GM21423 (cell line): Measurements from ENCODE around the gene PCBP4.
A peak's percentile ranks its signal among the peaks of the same experiment; 100 is the strongest.

Experiments
- ATAC-seq: cut with Tn5 transposase; IDR thresholded peaks from one replicate; pipeline ENCODE4 v1.9.1; 2021; ENCODE audit warnings: mild to moderate bottlenecking, moderate library complexity; ENCODE audit not compliant: unreplicated experiment

Gene PCBP4

DNA sequence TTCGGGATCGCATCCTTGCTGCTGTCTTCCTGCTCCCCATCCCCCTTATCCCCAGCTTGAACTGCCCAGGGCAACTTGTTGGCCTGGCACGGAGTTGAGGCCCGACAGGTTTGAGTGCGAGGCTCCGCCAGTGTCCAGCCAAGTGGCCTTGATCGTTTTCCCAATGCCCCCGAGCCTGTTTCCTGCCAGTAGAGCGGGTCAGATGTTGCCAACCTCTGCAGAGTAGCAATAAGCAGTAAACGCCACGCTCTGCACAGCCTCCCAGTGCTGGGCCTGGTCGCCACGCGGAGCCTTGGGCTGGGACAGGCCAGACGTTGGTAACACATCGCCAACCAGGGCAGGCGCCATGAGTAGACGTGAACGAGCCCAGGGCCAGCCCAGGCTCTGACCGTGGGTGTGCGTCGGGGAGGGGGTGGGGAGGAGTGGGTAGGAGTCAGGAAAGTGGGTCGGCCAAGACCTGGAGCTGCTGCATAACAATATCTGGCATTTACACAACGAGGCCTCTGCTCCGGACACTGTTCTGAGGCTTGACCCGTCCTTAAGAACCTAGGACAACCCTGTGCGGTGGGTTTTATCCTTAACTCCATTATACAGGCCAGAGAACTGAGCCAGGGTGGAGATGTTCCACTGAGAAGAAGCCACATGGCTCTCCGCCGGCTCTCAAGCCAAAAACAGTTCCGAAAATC lies 7.2 kb upstream of the PCBP4 start:
- ATAC-seq: peak; percentile 3

- ATAC-seq: no peak
These were observed 4.1 kb upstream of the PCBP4 start for GRCh38 chr3:51971350-51971749.

DNA sequence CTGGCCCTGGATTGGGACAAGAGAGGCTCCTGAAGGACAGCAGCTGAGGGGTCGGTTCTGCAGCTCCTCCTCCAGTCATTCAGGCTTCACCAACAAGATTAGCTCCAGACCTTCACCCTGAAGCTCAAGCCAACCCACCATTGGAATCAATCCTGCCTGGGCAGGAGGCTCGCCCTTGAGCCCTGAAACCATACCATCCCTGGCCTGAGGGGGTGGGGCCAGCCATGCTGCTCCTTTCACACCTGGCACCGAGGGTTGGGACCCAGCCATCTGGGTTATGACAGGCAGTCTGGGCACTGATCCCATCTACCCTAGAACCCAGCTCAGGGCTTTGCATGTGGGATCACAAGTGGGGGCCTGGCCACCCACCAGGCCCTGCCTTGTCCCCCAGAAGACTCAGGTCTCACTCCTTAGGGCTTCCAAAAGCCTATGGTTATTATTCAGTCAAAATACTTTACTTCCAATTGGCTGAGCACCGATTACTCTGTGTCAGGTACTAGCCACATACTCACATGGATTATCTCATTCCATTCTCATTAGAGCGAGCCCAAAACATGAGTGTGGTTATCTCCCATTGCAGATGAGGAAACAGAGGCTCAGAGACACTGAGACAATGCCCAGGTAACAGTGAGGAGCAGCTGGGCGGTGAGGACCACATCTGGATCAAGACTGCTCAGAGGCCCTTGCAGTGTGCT lies 3.5 kb upstream of the PCBP4 start:
- no peak for ATAC-seq

DNA sequence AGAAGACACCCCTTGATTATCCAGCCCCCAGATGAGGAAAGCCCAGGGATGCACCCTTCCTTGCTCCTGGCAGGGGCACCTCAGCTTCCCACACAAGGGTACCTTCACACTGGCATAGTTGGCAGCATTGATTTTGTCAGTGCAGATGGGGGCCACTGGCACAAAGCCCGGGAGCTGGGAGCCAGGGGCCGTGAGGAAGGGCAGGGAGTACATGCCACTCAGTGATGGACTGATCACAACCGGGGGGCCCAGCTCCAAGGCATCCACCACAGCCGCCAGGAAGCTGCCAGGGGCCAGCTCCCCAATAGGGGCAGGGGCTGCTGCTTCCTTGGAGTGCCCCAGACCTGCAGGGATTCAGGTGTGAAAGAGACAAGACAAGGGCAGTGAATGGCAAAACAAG lies 2.6 kb upstream of the PCBP4 start:
- ATAC-seq: no peak

DNA sequence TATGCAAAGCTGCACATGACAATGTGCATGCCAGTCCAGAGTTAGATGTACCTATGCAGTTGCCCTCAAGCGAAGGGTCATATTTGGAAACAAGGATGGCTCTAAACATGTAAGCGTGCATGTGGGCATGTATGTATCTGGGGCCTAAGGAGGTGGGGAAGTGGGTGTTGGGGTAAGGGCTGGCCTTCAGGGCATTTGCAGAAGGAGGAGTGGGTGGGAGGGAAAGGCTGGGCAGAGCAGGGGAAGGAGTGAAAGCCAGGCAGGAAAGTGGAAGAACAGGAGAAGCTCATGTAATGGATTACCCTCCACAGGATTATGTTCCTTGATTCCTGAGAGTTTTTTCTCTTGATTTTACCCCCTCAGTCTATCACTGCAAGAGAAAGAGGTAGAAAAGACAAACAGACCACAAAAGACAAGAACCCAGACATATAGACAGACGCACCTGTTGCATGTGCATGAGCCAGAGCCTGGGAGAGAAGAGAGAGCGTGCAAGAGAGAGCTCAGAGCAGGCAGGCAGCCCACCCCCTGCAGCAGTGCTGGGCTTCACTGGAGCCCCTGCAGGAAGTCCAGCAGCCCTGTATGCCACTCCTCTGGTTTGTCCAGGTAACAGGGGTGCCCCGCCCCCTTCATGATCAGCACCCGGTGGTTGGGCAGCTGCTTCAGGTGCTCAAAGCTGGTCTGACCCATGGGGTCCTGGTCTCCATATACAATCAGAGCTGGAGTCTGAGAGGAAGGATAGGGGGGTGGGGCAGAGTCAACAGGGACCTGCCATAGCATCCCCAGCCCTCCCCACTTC lies 1.8 kb upstream of the PCBP4 start:
- ATAC-seq: no peak

GRCh38 chr3:51968170-51968775 lies 1.0 kb upstream of the PCBP4 start:
- ATAC-seq: no peak

- no peak for ATAC-seq
These were observed 301 bp downstream of the PCBP4 start for GRCh38 chr3:51966922-51967383.

DNA sequence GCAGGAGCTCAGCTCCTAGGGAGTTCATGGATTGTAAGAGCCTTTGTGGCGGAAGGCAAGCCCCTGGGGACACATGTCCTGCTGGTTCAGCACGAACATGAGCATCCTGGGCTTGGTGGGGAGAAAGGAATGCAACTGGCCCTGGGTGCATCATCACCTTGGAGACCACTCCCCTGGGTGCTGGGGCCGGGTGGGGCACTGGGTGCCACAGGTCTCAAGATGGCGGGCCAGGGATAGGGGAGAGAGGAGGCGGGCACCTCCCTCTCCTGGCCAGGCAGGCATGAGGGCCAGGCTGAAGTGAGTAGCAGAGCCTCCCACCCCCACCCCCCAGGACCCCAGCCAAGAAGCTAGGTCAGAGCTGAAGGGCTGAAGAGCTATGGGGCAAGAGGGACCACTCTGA lies 768 bp downstream of the PCBP4 start:
- no peak for ATAC-seq

DNA sequence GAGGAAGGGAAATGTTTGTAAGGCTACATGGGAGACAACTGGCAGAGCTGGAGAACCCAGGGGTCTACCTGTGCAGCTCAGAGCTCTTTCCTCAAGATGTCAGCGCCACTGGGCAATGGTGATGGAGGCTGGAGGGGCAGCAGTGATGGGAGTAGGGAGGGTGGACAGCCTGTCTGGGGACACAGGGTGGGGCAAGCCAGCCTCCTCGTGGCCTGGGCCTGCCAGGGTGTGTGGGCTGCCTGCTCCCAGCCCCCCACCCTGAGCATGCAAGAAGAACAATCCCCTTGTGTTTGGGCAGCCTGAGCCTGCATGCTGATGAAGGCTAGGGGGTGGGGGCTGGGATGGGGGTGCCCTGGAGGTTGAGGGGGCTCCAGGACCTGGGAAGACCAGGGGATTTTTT lies 1.2 kb downstream of the PCBP4 start:
- no peak for ATAC-seq

DNA sequence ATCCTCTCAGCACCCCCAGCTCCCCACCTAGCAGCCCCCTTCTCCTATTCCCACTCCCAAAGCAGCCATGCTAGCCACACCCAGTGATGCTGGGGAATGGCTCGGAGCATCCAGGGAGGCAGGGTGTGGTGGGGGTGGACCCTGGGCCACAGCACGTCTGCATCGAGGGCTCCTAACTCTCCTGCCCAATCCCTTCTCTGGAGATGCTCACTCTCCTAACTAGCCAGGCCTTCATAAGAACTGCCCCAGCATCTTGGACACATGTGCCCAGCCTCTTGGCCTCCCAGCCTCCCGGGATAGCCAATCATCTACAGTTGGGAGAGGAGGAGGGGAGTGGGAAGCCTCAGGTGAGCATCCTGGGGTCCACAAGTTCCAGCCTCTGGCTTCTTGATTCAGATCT lies 2.7 kb downstream of the PCBP4 start:
- no peak for ATAC-seq

GRCh38 chr3:51963951-51964451 lies 3.3 kb downstream of the PCBP4 start:
- no peak for ATAC-seq

- no peak for ATAC-seq
These were observed 4.3 kb downstream of the PCBP4 start for GRCh38 chr3:51962854-51963530.

DNA sequence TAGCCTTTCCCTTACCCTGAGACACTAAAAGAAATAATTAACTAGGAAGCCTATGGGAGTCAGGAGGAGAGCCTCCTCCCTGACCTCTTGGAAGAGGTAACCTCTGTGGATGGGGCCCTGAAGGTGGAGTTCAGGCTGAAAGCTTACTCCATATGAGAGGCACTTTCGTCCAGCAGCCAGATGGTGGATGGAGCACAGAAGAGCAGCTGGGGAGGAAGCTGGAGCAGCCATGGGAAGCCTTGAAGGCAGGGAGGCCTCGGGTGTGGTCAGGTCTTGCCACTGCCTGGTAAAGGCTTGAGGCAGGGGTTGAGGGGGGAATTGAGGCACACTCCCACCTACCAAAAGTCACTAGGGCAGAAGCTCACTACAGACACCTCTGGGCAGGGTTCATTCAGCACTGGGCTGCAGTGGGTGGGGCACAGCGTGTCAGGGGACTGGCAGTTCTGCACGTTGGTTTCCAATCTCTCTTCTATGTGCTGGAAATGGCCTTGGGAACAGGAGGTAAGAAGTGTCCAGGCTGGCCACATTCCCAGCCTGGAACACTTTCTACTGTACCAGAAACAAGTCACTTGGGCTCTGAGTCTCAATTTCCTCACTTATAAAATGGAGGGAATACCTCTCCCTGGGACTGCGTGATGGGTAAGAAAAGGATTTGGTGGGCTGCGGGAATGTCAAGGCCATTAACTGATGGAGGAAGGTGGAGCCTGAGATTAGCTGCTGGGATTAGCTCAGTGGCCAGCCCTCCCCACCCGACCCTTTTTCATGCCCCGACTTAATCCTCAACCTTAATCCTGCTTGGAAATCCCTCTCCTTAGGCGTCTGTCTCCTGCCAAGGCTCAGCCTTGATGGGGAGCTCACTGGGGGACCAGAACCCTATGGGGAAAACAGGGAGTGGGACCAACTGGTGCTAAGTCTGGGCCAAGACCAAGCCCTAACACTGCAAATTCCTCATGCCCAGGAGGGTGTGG lies 5.4 kb downstream of the PCBP4 start:
- no peak for ATAC-seq

GRCh38 chr3:51961011-51961410 lies 6.2 kb downstream of the PCBP4 start:
- no peak for ATAC-seq

DNA sequence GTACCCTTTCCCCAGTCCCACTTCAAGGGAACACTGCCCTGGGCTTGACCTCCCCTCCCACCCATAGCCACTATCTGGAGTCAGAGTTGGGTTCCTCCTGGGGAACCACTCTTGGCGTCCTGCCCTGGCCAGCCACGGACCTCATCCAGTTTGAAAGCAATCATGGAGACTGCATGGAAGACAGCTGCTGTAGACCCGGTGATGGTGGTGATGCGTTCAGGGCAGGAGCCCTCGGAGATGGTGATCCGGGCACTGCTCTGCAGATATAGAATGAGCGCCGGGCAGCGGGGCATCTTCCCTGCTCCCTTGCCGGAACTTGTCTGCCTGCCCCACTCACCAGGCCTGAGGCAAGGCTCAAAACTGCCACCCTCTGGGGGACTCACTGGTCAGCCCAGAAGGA lies 6.9 kb downstream of the PCBP4 start:
- ATAC-seq: no peak

- no peak for ATAC-seq
These were observed 7.6 kb downstream of the PCBP4 start for GRCh38 chr3:51959651-51960050.

GRCh38 chr3:51958603-51959521 lies 8.4 kb downstream of the PCBP4 start:
- no peak for ATAC-seq

DNA sequence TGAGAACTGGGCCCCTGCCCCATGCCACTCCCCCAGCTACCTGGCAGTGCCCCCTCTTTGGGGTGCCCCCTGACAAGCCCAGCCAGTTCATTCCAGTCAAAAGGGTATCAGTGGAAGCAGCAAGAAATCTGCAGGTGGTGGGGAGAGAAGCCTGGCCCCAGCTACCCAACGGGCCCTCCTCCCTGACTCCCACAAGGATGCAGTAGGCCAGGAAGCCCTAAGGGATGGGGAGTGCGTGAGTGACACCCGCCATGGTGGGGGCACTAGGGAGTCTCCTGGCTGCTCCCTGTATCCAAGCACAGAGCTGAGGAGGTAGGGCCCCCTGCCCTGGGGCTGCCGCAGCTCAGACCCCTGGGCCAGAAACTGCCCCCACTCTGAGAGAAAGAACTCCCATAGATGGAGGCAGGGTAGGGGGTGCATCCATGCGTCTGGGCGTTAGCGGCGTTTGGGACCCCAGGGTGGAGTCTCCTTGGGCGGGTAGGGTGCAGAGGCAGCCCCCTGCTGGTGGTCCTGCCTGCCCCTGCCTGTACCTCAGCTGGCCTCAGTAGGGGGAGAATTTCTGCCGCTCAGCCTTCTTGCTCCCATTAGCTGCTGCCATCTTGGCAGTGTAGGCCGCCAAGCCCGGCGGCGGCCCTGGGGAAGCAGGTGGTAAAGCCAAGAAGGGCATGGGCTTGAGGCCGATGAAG lies 9.6 kb downstream of the PCBP4 start:
- ATAC-seq: no peak
